Femur (tissue), 1 donor: Measurements from ENCODE around the gene RNF151.
"Not testable (repeated sequence)": the region's sequence is repeated elsewhere in the genome, so short reads cannot be mapped to it uniquely, and the experiment has no call there.

Experiments
- DNase-seq: peaks from one replicate; pipeline ENCODE4 v3.0.0-alpha.2; 2017

The RNF151 gene

DNA sequence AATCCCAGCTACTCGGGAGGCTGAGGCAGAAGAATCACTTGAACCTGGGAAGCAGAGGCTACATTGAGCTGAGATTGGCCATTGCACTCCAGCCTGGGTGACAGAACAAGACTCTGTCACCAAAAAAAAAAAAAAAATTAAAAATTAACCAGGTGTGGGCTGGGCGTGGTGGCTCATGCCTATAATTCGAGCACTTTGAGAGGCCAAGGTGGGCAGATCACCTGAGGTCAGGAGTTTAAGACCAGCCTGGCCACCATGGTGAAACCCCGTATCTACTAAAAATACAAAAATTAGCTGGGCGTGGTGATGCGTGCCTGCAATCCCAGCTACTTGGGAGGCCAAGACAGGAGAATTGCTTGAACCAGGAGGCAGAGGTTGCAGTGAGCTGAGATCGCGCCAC is 26.8 kb upstream of the RNF151 start:
- not testable (repeated sequence) for DNase-seq

DNA sequence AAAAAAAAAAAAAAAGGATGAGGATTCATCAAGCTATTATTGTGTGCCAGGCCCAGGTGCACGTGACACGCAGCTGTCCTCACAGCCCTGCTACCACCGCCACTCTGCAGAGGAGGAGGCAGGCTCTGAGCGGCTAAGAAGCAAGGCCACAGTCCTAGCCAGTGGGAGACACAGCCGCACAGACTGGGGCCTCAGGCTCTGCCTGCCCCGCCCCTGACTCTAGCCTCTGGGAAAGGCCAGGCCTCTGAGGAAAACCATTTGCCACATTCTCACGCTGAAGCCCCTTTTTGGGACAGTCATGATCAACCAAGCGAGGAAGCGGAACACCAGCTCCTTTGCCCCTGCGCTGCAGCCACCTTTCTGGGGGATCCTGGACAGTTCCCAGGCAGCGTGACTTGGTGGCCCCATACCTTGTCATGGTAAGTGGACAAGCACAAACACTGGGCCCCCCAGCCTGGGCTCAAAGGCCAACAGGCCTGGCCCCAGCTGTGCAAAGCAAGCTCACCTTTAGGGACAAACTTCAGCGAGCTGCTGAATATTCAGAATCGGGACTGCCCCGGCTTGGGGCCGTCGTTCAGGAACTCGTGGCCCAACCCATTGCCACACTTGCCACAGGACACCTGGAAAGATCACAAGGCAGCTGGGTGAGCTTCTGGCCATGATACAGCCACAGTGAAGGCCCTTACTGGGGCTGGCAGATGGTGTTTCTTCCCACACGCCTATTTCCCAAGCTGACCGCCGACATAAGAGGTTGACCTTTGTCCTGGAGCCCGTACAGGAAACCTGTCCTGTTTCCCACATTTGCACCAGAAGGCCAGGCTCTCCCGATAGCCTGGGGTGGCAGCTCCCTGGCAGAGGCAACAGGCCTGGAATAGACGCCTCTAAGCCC is 26.1 kb upstream of the RNF151 start:
- DNase-seq, result peak; percentile 20

DNA sequence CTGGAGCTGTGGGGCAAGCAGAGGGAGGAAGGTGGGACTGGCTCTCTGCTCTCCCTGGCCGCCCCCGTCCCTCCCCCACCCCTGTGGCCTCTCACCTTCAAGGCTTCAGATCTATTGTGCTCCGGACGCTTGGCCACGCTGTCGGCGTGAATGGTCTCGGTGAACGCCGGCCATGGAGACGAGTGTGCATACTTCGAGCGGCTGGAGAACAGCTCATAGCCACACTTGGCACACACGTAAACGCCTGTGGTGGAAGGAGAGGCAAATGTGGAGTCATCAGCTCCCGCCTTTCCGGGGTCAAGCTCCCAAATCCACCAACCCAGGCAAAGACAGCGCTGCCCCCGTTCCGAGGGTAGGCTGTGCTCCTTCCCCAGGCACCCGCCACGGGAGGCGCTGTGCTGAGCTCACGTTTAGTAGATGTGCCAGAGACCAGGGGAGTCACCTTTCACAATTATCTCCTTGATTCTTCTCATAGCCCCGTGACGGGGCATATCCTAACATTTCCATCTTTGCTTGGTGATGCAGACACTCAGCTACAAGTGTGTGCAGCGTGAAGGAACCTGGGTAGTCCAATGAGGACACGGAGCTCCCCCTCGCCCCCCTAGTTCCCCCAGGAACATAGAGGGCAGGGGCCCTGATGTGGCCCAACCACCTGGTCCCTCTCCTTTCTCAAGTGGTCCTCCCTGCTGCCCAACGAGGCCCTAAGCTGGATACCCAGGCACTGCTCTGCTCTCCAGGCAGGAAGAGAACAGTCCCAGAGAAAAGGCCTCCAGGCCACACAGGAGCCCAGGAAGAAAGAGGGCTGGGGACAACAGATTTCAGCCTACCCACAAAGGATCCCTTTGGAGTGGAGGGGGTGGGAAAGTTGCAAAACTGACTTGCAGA is 25.3 kb upstream of the RNF151 start:
- DNase-seq, result peak; percentile 20

DNA sequence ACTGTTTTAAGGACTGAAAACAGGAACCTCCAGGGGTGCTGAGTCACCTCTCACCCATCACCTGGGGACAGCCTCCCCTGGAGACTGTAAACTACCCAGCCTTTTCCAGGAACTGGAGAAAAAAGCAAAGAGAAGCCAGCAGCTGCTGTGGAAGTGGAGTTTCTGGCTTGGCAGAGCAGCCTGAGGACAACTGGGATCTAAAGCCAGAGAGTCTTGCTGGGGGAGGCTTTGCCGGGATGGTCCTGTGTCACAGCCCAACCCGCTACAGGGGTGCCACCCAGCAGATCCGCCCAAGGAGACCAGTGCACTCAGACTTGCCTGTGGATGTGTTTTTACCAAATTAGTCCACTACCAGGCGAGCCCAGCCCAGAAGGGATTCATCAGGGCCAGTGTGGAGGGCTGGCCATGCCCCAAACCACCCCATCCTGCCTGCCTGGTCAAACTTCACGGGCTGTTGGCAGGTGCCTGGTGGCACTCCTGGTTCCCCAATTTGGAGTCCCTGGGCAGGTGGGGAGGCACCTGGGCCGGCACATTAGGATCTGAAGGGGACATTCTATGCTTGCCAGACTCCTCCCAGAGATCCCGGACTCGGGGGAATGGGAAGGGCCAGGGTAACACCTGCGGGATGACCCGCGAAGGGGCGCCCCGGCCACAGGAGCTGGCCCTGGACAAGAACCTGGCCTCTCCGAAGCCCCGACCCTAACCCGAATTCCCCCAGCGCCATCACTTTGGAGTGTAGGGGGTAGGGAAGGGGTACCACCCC is 24.4 kb upstream of the RNF151 start:
- DNase-seq, result peak; percentile 52

DNA sequence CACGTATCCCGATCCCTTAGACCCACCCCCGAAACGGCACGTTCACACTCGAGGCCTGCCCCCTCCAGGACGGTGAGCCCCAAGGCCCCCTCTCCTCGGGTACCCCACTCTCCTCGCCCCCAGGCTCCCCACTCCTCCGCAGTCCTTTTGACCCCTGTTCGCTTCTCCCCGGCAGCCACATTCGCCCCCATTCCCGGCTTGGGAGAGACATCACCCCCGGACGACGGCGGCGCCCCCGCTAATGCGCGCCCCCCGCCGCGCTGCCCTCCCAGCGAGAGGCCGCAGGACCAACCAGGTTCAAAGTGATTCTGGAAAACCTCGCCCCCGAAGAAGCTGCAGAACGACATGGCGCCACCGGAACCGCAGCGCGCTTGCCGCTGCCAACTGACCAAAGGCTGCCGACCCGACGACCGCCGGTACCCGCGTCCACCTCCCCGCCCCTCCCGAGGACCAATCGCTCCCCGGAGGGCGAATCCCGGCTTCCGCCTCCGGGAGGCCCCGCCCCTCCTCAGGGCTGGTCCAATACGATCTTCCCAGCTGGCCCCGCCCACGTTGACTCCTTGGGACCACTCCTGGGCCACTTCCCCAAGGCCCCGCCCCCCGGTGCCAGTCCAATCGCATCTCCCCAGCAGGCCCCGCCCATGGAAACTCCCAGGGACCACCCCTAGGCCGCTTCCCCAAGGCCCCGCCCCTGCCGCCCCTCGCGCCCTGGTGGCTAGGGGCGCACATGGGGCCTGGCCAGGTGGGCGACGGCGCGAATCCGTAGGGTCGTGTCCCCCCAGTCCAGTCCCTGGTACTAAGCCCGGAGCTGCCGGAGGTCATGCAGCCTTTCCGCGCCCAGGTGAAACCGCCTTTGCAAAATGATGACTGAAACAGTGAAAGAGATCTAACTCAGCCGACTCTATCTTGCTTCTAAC is 23.6 kb upstream of the RNF151 start, which contains the start of gene MSRB1:
Gene MSRB1, minus strand, starts transcription at position 390 of the 917 bp plus-strand sequence. Its CDS starts 43 bp downstream, at position 347.
- DNase-seq, result peak; percentile 99

DNA sequence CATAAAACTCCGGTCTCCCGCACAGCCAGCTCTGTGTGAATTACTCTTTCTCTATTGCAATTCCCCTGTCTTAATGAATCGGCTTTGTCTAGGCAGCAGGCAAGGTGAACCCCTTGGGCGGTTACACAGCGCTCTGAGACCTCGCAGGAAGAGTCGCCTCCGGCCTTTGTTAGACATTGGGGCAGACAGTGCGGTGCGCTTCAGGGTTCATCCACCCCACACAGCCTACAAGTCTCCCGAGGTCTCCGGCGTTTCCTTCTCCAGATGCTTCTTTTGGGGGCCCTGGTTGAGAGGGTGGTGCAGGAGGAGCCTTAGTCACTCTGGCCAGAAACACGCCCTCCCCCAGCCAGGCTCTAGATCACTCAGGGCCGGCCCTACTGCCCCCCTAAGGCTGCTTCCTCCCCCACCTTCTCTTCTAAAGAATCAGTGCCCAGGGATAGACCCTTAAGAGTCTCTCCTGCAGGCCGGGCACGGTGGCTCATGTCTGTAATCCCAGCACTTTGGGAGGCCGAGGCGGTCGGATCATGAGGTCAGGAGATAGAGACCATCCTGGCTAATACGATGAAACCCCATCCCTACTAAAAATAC is 21.9 kb upstream of the RNF151 start:
- no peak for DNase-seq

DNA sequence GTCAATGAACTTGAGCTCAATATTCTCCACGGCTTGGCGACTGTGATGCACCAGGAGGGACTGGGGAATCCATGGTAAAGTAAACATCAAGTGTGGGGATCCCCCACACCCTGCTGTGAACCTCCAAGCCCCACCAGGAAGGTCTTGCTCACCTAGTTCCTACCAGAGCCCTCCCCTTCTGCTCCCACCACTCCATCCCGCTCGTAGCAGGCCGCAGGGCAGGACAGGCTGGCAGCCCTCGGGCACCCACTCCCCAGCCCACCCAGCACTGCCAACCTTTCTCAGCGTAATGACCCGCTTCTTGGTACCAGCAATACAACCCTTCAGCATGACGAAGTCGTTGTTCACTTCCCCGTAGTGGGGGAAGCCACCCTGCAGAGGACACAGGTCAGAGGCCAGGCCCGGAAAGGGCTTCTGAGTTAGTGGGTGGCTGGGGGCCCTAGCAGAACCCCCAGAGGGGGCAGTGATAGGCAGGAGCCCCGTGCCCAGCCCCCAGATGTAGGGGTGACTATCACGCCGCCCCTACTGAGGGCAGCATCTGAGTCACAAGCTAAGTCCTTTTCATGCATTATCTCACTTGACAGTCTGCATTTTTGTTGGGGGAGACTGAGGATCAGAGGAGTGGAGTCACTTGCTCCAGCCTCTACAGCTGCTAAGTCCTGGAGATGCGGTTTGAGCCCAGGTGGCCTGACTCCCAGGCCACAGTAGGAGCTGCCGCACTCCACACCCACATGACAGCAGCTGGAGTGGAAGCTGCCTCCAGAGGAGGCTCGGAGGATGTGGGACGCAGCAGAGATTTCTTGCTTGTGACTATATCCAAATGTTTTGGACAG is 20.9 kb upstream of the RNF151 start:
- no peak for DNase-seq

DNA sequence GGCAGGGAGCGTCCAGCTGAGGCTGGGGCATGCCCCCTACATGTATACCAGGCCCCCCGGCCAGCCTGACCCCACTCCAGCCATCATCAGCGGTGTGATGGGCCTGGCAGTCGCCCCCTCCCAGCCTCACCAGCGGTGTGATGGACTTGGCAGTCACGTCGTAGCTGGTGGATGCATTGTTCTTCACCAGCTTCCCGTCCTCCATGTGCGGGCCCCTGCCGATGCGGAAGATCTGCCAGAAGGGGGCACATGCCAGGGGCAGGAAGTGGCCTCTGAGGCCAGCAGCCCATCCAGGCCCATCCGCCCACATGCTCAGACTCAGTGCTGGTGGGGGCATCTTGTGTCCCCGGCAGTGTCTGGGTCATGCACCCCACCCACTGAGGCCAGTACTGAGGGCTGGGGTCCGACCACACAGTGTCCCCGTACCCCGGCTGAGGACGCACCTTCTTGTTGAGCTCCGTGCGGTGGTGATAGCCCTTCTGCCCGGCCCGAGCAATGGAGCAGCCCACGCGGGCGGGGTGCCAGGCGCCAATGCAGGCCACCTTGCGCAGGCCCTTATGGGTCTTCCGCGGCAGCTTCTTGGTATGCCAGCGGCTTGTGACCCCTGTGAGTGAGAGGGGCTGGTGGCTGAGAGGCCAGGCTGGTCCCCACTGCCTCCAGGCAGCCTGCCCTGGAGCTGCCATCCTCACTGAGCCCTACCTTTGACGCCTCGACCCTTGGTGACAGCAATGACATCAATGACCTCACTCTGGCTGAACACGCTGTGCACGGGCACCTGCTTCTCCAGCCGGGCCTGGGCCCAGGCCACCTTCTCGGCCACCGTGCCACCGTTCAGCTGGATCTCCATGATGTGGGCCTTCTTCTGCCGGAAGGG is 19.9 kb upstream of the RNF151 start:
- DNase-seq, result peak; percentile 17

DNA sequence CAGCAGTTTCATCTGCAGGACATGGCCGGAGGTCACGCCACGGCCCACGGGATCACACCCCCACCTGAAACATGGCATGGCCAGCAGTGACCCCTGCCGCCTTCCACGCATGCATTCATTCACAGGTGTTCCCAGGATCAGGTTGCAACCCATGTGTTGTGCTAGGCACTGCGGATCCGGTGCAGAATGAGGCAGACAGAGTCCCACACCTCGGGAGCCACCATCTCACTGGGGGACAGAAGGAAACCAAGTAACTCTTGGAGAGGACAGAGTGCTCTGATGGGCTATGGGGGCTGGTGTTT is 19.3 kb upstream of the RNF151 start:
- no peak for DNase-seq

DNA sequence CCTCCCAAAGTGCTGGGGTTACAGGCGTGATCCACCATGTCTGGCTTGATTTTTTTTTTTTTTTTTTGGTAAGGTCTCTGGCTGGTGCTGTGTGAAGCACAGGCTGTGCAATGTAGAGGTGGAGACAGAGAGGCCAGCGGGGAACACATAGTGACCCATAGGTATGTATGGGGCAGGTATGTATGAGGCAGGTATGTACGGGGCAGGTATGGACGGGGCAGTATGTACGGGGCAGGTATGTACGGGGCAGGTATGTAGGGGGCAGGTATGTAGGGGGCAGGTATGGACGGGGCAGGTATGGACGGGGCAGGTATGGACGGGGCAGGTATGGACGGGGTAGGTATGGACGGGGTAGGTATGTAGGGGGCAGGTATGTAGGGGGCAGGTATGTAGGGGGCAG is 17.1 kb upstream of the RNF151 start:
- no peak for DNase-seq

DNA sequence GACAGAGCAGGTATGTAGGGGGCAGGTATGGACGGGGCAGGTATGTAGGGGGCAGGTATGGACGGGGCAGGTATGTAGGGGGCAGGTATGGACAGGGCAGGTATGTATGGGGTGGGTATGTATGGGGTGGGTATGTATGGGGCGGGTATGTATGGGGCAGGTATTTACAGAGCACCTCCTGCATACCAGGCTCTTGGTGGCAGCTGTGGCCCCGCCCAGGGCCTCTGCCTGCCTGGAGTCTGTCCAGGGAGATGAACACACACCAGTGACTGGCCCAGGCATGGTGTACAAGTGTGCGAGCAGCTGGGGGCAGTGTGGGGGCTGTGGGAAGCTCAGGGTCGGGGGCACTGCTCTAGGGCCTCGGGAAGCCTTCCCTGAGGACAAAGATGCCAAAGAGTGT is 16.6 kb upstream of the RNF151 start:
- DNase-seq, result peak; percentile 24

DNA sequence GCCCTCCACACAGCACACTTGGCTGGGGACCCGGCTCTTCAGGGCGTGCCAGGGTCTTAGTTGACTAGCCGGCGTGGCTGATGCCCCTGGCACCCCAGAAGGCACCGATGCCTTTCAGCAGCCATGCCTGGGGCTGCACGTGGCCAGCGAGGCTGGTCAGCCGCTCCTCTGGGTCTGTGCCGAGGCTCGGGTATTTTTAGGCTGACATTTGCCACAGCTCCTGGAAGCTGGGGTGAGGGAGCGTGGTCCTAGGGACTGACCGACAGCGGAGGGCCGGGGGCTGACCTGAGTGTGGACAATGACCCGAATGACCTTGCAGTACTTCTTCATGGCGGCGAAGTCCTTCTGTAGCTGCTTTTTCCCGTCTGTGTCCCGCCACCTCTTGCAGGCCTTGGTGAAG is 16.1 kb upstream of the RNF151 start:
- no peak for DNase-seq

DNA sequence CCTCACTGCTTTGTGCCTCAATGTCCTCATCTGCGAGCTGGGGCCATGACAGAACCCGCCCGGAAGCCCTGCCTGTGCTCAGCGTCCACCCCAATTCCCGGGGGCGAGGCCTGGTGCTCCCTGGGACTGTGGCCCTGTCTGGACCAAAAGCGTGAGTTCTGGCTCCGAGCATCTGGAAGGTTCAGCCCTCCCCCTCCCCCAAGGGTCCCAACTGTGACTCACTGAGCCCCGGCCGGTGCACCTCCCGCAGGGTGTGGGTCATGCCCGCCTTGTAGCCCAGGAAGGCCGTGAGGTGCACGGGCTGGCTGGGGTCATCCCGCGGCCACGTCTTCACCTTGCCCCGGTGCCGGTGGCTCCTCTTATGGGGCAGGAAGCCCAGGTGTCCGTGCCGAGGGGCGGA is 12.9 kb upstream of the RNF151 start:
- DNase-seq, result no peak

DNA sequence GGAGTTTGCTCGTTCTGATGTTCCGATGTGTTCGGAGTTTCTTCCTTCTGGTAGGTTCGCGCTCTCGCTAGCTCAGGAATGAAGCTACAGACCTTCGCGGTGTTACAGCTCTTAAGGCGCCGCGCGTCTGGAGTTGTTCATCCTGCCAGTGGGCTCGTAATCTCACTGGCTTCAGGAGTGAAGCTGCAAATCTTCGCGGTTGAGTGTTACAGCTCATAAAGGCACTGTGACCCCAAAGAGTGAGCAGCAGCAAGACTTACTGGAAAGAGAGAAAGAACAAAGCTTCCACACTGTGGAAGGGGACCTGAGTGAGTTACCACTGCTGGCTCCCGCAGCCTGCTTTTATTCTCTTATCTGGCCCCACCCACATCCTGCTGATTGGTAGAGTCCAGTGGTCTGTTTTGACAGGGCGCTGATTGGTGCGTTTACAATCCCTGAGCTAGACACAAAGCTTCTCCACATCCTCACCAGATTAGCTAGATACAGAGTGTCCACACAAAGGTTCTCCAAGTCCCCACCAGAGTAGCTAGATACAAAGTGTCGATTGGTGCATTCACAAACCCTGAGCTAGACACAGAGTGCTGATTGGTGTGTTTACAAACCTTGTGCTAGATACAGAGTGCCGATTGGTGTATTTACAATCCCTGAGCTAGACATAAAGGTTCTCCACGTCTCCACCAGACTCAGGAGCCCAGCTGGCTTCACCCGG is 9.1 kb upstream of the RNF151 start:
- DNase-seq, result not testable (repeated sequence)

DNA sequence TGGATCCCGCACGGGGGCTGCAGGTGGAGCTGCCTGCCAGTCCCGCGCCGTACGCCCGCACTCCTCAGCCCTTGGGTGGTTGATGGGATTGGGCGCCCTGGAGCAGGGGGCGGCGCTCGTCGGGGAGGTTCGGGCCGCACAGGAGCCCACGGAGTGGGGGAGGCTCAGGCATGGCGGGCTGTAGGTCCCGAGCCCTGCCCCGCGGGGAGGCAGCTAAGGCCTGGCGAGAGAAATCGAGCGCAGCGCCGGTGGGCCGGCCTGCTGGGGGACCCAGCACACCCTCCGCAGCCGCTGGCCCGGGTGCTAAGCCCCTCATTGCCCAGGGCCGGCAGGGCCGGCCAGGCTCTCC is 8.5 kb upstream of the RNF151 start:
- DNase-seq, result not testable (repeated sequence)

DNA sequence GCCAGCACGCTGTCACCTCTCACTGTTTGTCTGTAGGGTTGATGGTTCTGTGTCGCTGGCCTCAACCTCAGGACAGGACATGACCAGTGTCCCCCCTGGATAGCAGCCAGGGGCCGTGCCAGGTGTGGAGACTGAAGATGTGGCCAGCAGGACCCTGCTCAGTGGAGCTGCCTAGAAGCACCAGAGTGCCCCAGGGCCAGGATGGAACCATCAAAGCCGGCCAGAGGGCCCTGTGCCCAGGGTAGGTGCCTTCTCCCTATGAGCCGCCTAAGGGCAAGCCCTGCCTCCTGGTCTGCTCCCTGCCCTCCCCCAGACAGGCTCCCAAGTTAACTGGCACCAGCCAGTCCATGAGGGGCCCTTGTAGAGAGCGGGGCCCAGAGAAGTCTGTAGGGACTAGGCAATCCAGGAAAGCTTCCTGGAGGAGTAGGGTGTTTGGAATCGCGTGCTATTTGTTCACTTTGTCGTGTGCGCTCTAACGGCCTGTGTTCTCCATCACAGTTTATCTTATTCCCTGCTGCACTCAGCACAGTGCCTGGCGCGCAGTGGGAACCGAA is 7.9 kb upstream of the RNF151 start:
- DNase-seq, result no peak

DNA sequence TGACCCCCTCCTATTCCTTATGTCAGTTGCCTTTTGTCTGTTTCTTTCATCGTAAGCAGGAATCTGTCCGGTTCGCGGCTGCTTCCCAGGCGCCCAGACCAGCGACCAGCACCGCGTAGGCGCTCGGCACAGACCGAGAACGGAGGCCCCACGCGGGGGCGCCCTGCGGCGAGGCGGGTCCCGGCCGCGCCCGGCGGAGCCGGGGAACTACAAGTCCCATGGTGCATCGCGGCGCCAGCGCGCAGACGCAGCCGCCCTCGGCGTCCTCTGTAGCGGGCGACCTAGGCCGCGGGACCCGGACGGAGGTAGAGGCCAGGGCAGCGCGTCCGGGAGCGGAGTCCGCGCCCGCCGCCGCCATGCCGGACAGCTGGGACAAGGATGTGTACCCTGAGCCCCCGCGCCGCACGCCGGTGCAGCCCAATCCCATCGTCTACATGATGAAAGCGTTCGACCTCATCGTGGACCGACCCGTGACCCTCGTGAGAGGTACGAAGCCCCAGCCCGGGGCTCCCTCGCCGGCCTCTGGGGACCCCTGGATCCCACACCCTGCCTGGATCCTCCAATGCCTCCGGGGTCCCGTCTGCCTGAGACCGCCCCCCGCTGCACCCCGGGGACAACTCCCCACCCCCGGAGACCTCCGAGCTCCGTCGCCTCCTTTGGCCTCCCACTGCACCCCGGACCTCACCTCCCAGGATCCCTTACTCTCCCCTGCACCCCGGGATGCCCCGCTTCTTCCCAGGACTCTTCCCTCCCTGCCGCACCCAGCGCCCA is 7.2 kb upstream of the RNF151 start, which contains the start of gene NDUFB10:
Gene NDUFB10, plus strand, starts transcription at position 270 of the 771 bp plus-strand sequence. Its CDS starts 87 bp downstream, at position 357.
- peak; percentile 93 for DNase-seq
